HPDE6-E6E7 (cell line): ENCODE results near the gene SSH2.
"Not testable (repeated sequence)": the region's sequence is repeated elsewhere in the genome, so short reads cannot be mapped to it uniquely, and the experiment has no call there.

Experiments
- DNase-seq: peaks from one replicate; pipeline ENCODE4 v3.0.0; 2011; ENCODE audit warnings: missing footprints; ENCODE audit errors: extremely low spot score

Gene SSH2

GRCh38 chr17:29880031-29880430, 50.0 kb downstream of the SSH2 start:
- no peak for DNase-seq

- DNase-seq = no peak
These were observed 55.0 kb downstream of the SSH2 start for GRCh38 chr17:29874931-29875596.

- not testable (repeated sequence) for DNase-seq
These were observed 55.7 kb downstream of the SSH2 start for GRCh38 chr17:29874358-29874757.

GRCh38 chr17:29873476-29873875, 56.6 kb downstream of the SSH2 start:
- no peak for DNase-seq

- no peak for DNase-seq
These were observed 59.1 kb downstream of the SSH2 start for GRCh38 chr17:29870836-29871465.

- no peak for DNase-seq
These were observed 62.3 kb downstream of the SSH2 start for GRCh38 chr17:29867643-29868181.

GRCh38 chr17:29866746-29867404, 63.2 kb downstream of the SSH2 start:
- DNase-seq = no peak

GRCh38 chr17:29864615-29865014, 65.4 kb downstream of the SSH2 start:
- no peak for DNase-seq

- DNase-seq = not testable (repeated sequence)
These were observed 65.9 kb downstream of the SSH2 start for GRCh38 chr17:29864123-29864522.

- DNase-seq = no peak
These were observed 67.1 kb downstream of the SSH2 start for GRCh38 chr17:29862951-29863350.

- DNase-seq = no peak
These were observed 67.9 kb downstream of the SSH2 start for GRCh38 chr17:29862127-29862526.

GRCh38 chr17:29859445-29859844, 70.6 kb downstream of the SSH2 start:
- not testable (repeated sequence) for DNase-seq

GRCh38 chr17:29857823-29858222, 72.2 kb downstream of the SSH2 start:
- DNase-seq = no peak

GRCh38 chr17:29857105-29857504, 72.9 kb downstream of the SSH2 start:
- DNase-seq = not testable (repeated sequence)

- DNase-seq = no peak
These were observed 74.3 kb downstream of the SSH2 start for GRCh38 chr17:29855686-29856085.

GRCh38 chr17:29848737-29849136, 81.3 kb downstream of the SSH2 start:
- no peak for DNase-seq

- no peak for DNase-seq
These were observed 82.3 kb downstream of the SSH2 start for GRCh38 chr17:29847527-29848400.

GRCh38 chr17:29847118-29847517, 82.9 kb downstream of the SSH2 start:
- DNase-seq = no peak

GRCh38 chr17:29846298-29846697, 83.7 kb downstream of the SSH2 start:
- no peak for DNase-seq

- no peak for DNase-seq
These were observed 85.5 kb downstream of the SSH2 start for GRCh38 chr17:29844339-29845048.

- peak; percentile 29 for DNase-seq
These were observed 89.1 kb downstream of the SSH2 start for GRCh38 chr17:29840884-29841283.
